A204.1 (cell line): ENCODE data around the gene TERT.
"Not testable (repeated sequence)": the region's sequence is repeated elsewhere in the genome, so short reads cannot be mapped to it uniquely, and the experiment has no call there.

Experiments
- FAIRE-seq: peaks from 2 replicates; lab custom pipeline; 2012; peaks lifted over from hg19 to GRCh38; lab: Jason Lieb, UNC

Gene TERT

GRCh38 chr5:1330847-1331831 lies 36.3 kb upstream of the TERT start:
- FAIRE-seq = no peak

- no peak for FAIRE-seq
Observed at GRCh38 chr5:1330146-1330846, 35.4 kb upstream of the TERT start.

- no peak for FAIRE-seq
Observed at GRCh38 chr5:1329111-1329579, 34.3 kb upstream of the TERT start.

- FAIRE-seq = not testable (repeated sequence)
Observed at GRCh38 chr5:1328237-1329110, 33.6 kb upstream of the TERT start.

GRCh38 chr5:1326901-1327756 lies 32.3 kb upstream of the TERT start:
- peak; percentile 98 for FAIRE-seq

GRCh38 chr5:1326532-1326875 lies 31.6 kb upstream of the TERT start:
- not testable (repeated sequence) for FAIRE-seq

GRCh38 chr5:1325870-1326531 lies 31.1 kb upstream of the TERT start:
- no peak for FAIRE-seq

GRCh38 chr5:1325191-1325741 lies 30.4 kb upstream of the TERT start:
- FAIRE-seq = no peak

GRCh38 chr5:1324719-1325190 lies 29.9 kb upstream of the TERT start:
- FAIRE-seq = no peak

- FAIRE-seq = no peak
Observed at GRCh38 chr5:1324301-1324700, 29.4 kb upstream of the TERT start.

- no peak for FAIRE-seq
Observed at GRCh38 chr5:1323803-1324173, 28.9 kb upstream of the TERT start.

GRCh38 chr5:1322955-1323802 lies 28.3 kb upstream of the TERT start:
- FAIRE-seq = no peak

GRCh38 chr5:1322036-1322900 lies 27.4 kb upstream of the TERT start:
- no peak for FAIRE-seq

- FAIRE-seq = no peak
Observed at GRCh38 chr5:1321576-1321975, 26.7 kb upstream of the TERT start.

GRCh38 chr5:1320436-1321344 lies 25.8 kb upstream of the TERT start:
- FAIRE-seq = no peak

GRCh38 chr5:1319436-1320256 lies 24.8 kb upstream of the TERT start:
- FAIRE-seq = no peak
